SIG-M5 (cell line): ENCODE data around the gene PCP2.

Experiments
- DNase-seq: peaks from one replicate; lab custom pipeline; 2025; lab: John Stamatoyannopoulos, UW

The PCP2 gene

GRCh38 chr19:7618771-7619510, 14.6 kb downstream of the PCP2 start:
- no peak for DNase-seq

GRCh38 chr19:7618348-7618747, 15.2 kb downstream of the PCP2 start:
- DNase-seq: no peak

GRCh38 chr19:7617735-7618134, 15.8 kb downstream of the PCP2 start:
- no peak for DNase-seq

GRCh38 chr19:7617172-7617571, 16.3 kb downstream of the PCP2 start:
- DNase-seq: no peak

- no peak for DNase-seq
Measured at GRCh38 chr19:7614859-7615741, 18.4 kb downstream of the PCP2 start.

GRCh38 chr19:7612282-7613274, 20.9 kb downstream of the PCP2 start:
- no peak for DNase-seq

GRCh38 chr19:7611541-7612279, 21.8 kb downstream of the PCP2 start:
- no peak for DNase-seq

GRCh38 chr19:7610491-7611240, 22.9 kb downstream of the PCP2 start:
- DNase-seq: no peak

- DNase-seq: no peak
Measured at GRCh38 chr19:7607874-7608560, 25.5 kb downstream of the PCP2 start.

- no peak for DNase-seq
Measured at GRCh38 chr19:7607212-7607873, 26.2 kb downstream of the PCP2 start.

GRCh38 chr19:7606289-7606688, 27.2 kb downstream of the PCP2 start:
- DNase-seq: no peak

- no peak for DNase-seq
Measured at GRCh38 chr19:7605490-7606222, 27.9 kb downstream of the PCP2 start.

- DNase-seq: no peak
Measured at GRCh38 chr19:7603919-7604318, 29.6 kb downstream of the PCP2 start.

- DNase-seq: no peak
Measured at GRCh38 chr19:7602935-7603497, 30.5 kb downstream of the PCP2 start.

GRCh38 chr19:7602240-7602934, 31.1 kb downstream of the PCP2 start:
- no peak for DNase-seq

- no peak for DNase-seq
Measured at GRCh38 chr19:7600721-7601120, 32.8 kb downstream of the PCP2 start.

- no peak for DNase-seq
Measured at GRCh38 chr19:7598180-7598579, 35.3 kb downstream of the PCP2 start.

- no peak for DNase-seq
Measured at GRCh38 chr19:7597689-7598088, 35.8 kb downstream of the PCP2 start.
